Bronchial epithelial cell (primary cell): ENCODE data around the gene NPR3. TPM values are rescaled to one million over a fixed set of nuclear protein-coding genes. Genes with fewer than 3 reads are reported as not detected.

ENCODE experiments used
- DNase-seq: peaks from one replicate; pipeline ENCODE4 v3.0.0-alpha.2; 2010; ENCODE audit warnings: low read depth
- FAIRE-seq: peaks from 2 replicates; lab custom pipeline; 2011; peaks lifted over from hg19 to GRCh38; lab: Jason Lieb, UNC
- H3K27me3 ChIP-seq: 2 replicates; pipeline ENCODE4 v1.5.1; 2011; ENCODE audit warnings: low read length; ENCODE audit not compliant: control insufficient read depth, insufficient read depth
- H3K36me3 ChIP-seq: 2 replicates; pipeline ENCODE4 v1.5.1; 2011; ENCODE audit warnings: low read length; ENCODE audit not compliant: control insufficient read depth, insufficient read depth
- H3K4me3 ChIP-seq: 2 replicates; pipeline ENCODE4 v1.5.1; 2011; ENCODE audit warnings: mild to moderate bottlenecking, low read depth, low read length, control low read depth
- CTCF ChIP-seq: IDR thresholded peaks from 2 replicates; pipeline ENCODE4 v1.5.1; 2011; ENCODE audit warnings: mild to moderate bottlenecking, moderate library complexity, low read length, control low read depth, inconsistent platforms; ENCODE audit not compliant: insufficient read depth, severe bottlenecking
- total RNA-seq: library from RNA; depleted of rRNA; stranded (reverse); fragments of >200 nt; gene quantifications from 2 replicates; pipeline ENCODE4 v1.2.1, GENCODE V29; 2014

The NPR3 gene
- total RNA-seq, 1 donor from 2014 or later = 17.1 TPM

GRCh38 chr5:32745317-32745716, 34.2 kb downstream of the NPR3 start:
- Histone ChIP-seq H3K36me3 (no peaks in the 10 kb centered on the region), H3K27me3 (no peaks in the 10 kb centered on the region), H3K4me3 (no peak overlapping the region)
- DNase-seq (no peak), FAIRE-seq (no peak)
- TF ChIP-seq CTCF = no peak

GRCh38 chr5:32752411-32752810, 41.3 kb downstream of the NPR3 start:
- no peaks in the 10 kb centered on the region for H3K27me3 ChIP-seq
- no peak overlapping the region for H3K4me3 ChIP-seq
- TF ChIP-seq CTCF = no peak
- DNase-seq (no peak), FAIRE-seq (no peak)
- H3K36me3 ChIP-seq = no peaks in the 10 kb centered on the region

- no peak for TF ChIP-seq CTCF
- H3K36me3 ChIP-seq = no peaks in the 10 kb centered on the region
- DNase-seq = peak; percentile 85
- H3K27me3 ChIP-seq = no peaks in the 10 kb centered on the region
- no peak for FAIRE-seq
- H3K4me3 ChIP-seq = no peak overlapping the region
These were observed 41.9 kb downstream of the NPR3 start for GRCh38 chr5:32753051-32753450.

- DNase-seq (no peak), FAIRE-seq (no peak)
- Histone ChIP-seq H3K27me3 (no peaks in the 10 kb centered on the region), H3K4me3 (no peak overlapping the region), H3K36me3 (no peaks in the 10 kb centered on the region)
- no peak for TF ChIP-seq CTCF
These were observed 42.6 kb downstream of the NPR3 start for GRCh38 chr5:32753765-32754164.

- Histone ChIP-seq H3K36me3 (no peaks in the 10 kb centered on the region), H3K27me3 (no peaks in the 10 kb centered on the region), H3K4me3 (no peak overlapping the region)
- FAIRE-seq = no peak
- DNase-seq = no peak
- TF ChIP-seq CTCF = no peak
These were observed 43.2 kb downstream of the NPR3 start for GRCh38 chr5:32754284-32754683.

GRCh38 chr5:32760091-32760509, 49.0 kb downstream of the NPR3 start:
- Histone ChIP-seq H3K27me3 (no peaks in the 10 kb centered on the region), H3K4me3 (no peak overlapping the region), H3K36me3 (no peaks in the 10 kb centered on the region)
- no peak for TF ChIP-seq CTCF
- DNase-seq (peak; percentile 82), FAIRE-seq (no peak)
